Keratinocyte (primary cell): ENCODE results near the gene NUP107. TPM values are rescaled to one million over a fixed set of nuclear protein-coding genes. Genes with fewer than 3 reads are reported as not detected.

Experiments
- DNase-seq: peaks from one replicate; pipeline ENCODE4 v3.0.0-alpha.2; 2011; ENCODE audit warnings: low read depth, missing footprints, low spot score
- FAIRE-seq: peaks from 2 replicates; lab custom pipeline; 2011; peaks lifted over from hg19 to GRCh38; lab: Jason Lieb, UNC
- H2AFZ ChIP-seq: 2 replicates; pipeline ENCODE4 v1.6.0; 2012; ENCODE audit warnings: low read length, control low read depth, inconsistent platforms; ENCODE audit not compliant: control insufficient read depth
- H3K27ac ChIP-seq: 2 replicates; pipeline ENCODE4 v1.5.1; 2011; ENCODE audit warnings: low read length; ENCODE audit not compliant: control insufficient read depth, insufficient read depth
- H3K27me3 ChIP-seq: 3 replicates; pipeline ENCODE4 v1.6.0; 2011; ENCODE audit warnings: low read length; ENCODE audit not compliant: control insufficient read depth, insufficient read depth; ENCODE audit errors: extremely low read depth
- H3K36me3 ChIP-seq, 2 experiments: 2 replicates in 1 of 2; 3 replicates in 1 of 2; pipeline ENCODE4 v1.5.1; 2011; ENCODE audit warnings: low read length in 2 of 2, mild to moderate bottlenecking in 1 of 2; ENCODE audit not compliant: control insufficient read depth in 2 of 2, insufficient read depth in 2 of 2; ENCODE audit errors: extremely low read depth in 1 of 2
- H3K4me1 ChIP-seq: 3 replicates; pipeline ENCODE4 v1.5.1; 2011; ENCODE audit warnings: low read length; ENCODE audit not compliant: control insufficient read depth, insufficient read depth; ENCODE audit errors: extremely low read depth
- H3K4me2 ChIP-seq: 3 replicates; pipeline ENCODE4 v1.6.0; 2011; ENCODE audit warnings: low read depth, low read length; ENCODE audit not compliant: control insufficient read depth, insufficient read depth; ENCODE audit errors: extremely low read depth
- H3K4me3 ChIP-seq, 3 experiments: fragments of 200-600 bp in 1 of 3; sonication (generic) in 1 of 3; 2 replicates in 2 of 3; 3 replicates in 1 of 3; pipeline ENCODE4 v1.5.1; 2011 to 2016; ENCODE audit warnings: low read length in 3 of 3, mild to moderate bottlenecking in 3 of 3, control low read depth in 2 of 3, inconsistent platforms in 1 of 3, low read depth in 1 of 3, mixed read lengths in 1 of 3, mixed run types in 1 of 3, moderate library complexity in 1 of 3; ENCODE audit not compliant: control insufficient read depth in 2 of 3, insufficient read depth in 2 of 3; ENCODE audit errors: extremely low read depth in 1 of 3
- H3K79me2 ChIP-seq: 2 replicates; pipeline ENCODE4 v1.6.0; 2012; ENCODE audit warnings: low read length; ENCODE audit not compliant: control insufficient read depth, insufficient read depth
- H3K9ac ChIP-seq: 3 replicates; pipeline ENCODE4 v1.6.0; 2011; ENCODE audit warnings: low read length; ENCODE audit not compliant: control insufficient read depth, insufficient read depth; ENCODE audit errors: extremely low read depth
- H3K9me1 ChIP-seq: 3 replicates; pipeline ENCODE4 v1.6.0; 2011; ENCODE audit warnings: low read length; ENCODE audit not compliant: control insufficient read depth, insufficient read depth; ENCODE audit errors: extremely low read depth
- H3K9me3 ChIP-seq: 2 replicates; pipeline ENCODE4 v1.5.1; 2012; ENCODE audit warnings: low read depth, low read length; ENCODE audit not compliant: control insufficient read depth
- H4K20me1 ChIP-seq: 3 replicates; pipeline ENCODE4 v1.6.0; 2011; ENCODE audit warnings: low read length; ENCODE audit not compliant: control insufficient read depth, insufficient read depth; ENCODE audit errors: extremely low read depth
- EZH2 ChIP-seq: IDR thresholded peaks from one replicate; pipeline ENCODE4 v1.6.1; 2012; ENCODE audit warnings: inconsistent platforms, mild to moderate bottlenecking, low read length, moderate library complexity
- dilution Hi-C: fragments of 300-500 bp; cut with MboI; formaldehyde crosslinking; loops from one replicate; pipeline ENCODE4 v1.7.0; 2020; ENCODE audit warnings: low sequenced_read_pairs; ENCODE audit not compliant: extremely low pct_ligation_motif_present
- polyA plus RNA-seq, 5 experiments: library from polyadenylated mRNA; depleted of rRNA in 3 of 5; stranded (reverse) in 3 of 5; stranded (forward) in 1 of 5; unstranded in 1 of 5; fragments of >200 nt; gene quantifications; 1 replicate in 1 of 5; 2 replicates in 3 of 5; 3 replicates in 1 of 5; pipeline versions ENCODE4 v1.2.1 to v1.2.3, GENCODE V29; 2011 to 2012; ENCODE audit warnings: missing spikeins in 2 of 5, low read depth in 1 of 5, low replicate concordance in 1 of 5
- TF ChIP-seq, protein P1 (sequence below), 3 experiments: IDR thresholded peaks in 1 of 3; conservative IDR thresholded peaks in 1 of 3; optimal IDR thresholded peaks in 1 of 3; 2 replicates in 2 of 3; 3 replicates in 1 of 3; pipeline versions ENCODE3 to v1.5.1; 2011; ENCODE audit warnings: low read length in 3 of 3, mild to moderate bottlenecking in 3 of 3, moderate library complexity in 2 of 3, control low read depth in 1 of 3, inconsistent platforms in 1 of 3; ENCODE audit not compliant: insufficient read depth in 2 of 3; ENCODE audit errors: extremely low read depth in 1 of 3

Gene NUP107
- polyA plus RNA-seq, 1 donor (not counting 4 experiments of a cell fraction or from before 2014, with no cell fraction given): 71.7 TPM

GRCh38 chr12:68638171-68638570 is 48.6 kb upstream of the NUP107 start:
- Histone ChIP-seq H3K9me1 (peaks cover 5% of the 10 kb centered on the region), H3K4me3 (no peak overlapping the region), H3K36me3 (peaks cover 2 to 12% of the 10 kb centered on the region in 2 experiments), H3K4me2 (no peak overlapping the region), H3K9me3 (no peaks in the 10 kb centered on the region), H4K20me1 (peaks cover 14% of the 10 kb centered on the region), H2AFZ (no peak overlapping the region), H3K9ac (no peak overlapping the region), H3K79me2 (peaks cover 98% of the 10 kb centered on the region), H3K27ac (no peak overlapping the region), H3K4me1 (peaks cover 7% of the 10 kb centered on the region), H3K27me3 (no peaks in the 10 kb centered on the region)
- no peak for TF ChIP-seq EZH2
- TF ChIP-seq, protein P1, sequence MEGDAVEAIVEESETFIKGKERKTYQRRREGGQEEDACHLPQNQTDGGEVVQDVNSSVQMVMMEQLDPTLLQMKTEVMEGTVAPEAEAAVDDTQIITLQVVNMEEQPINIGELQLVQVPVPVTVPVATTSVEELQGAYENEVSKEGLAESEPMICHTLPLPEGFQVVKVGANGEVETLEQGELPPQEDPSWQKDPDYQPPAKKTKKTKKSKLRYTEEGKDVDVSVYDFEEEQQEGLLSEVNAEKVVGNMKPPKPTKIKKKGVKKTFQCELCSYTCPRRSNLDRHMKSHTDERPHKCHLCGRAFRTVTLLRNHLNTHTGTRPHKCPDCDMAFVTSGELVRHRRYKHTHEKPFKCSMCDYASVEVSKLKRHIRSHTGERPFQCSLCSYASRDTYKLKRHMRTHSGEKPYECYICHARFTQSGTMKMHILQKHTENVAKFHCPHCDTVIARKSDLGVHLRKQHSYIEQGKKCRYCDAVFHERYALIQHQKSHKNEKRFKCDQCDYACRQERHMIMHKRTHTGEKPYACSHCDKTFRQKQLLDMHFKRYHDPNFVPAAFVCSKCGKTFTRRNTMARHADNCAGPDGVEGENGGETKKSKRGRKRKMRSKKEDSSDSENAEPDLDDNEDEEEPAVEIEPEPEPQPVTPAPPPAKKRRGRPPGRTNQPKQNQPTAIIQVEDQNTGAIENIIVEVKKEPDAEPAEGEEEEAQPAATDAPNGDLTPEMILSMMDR (optimal IDR thresholded peaks at IDR 0.05 in 1 of 3, IDR thresholded peaks at IDR 0.05 in 1 of 3, conservative IDR thresholded peaks at IDR 0.05 in 1 of 3; ENCODE audit: extremely low read depth in 1 of 3, insufficient read depth in 2 of 3, low read length in 3 of 3): no peak
- dilution Hi-C loops: no loop called here
- FAIRE-seq (no peak), DNase-seq (no peak)

DNA sequence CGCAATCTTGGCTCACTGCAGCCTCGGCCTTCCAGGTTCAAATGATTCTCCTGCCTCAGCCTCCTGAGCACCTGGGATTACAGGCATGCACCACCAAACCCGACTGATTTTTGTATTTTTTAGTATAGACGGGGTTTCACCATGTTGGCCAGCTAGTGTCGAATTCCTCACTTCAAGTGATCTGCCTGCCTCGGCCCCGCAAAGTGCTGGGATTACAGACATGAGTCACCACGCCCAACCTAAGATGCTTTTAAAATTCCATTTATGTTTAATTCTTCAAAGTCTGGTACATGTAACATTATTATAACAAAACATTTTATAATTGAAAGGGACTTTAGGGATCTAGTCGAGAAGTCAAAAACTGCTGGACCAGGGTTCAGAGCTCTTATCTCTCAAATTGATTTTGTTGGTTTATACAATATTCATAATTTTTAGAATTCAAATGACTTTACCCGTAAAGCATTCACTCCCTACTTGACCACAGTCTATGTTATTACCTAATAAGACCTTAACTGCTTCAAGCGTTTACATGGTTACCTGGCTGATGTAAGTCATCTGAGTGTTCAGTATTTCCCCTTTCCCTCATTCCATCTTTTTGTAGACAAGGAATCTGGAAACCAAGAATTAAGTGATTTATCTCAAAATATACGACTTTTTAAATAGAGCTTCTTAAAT is 47.9 kb upstream of the NUP107 start:
- Histone ChIP-seq H3K4me3 (no peak overlapping the region), H3K36me3 (peaks cover 2 to 12% of the 10 kb centered on the region in 2 experiments), H3K27me3 (no peaks in the 10 kb centered on the region), H2AFZ (no peak overlapping the region), H3K4me2 (no peak overlapping the region), H3K4me1 (peaks cover 7% of the 10 kb centered on the region), H4K20me1 (peaks cover 14% of the 10 kb centered on the region), H3K79me2 (peaks cover 98% of the 10 kb centered on the region), H3K9me1 (peaks cover 5% of the 10 kb centered on the region), H3K9me3 (no peaks in the 10 kb centered on the region), H3K9ac (no peak overlapping the region), H3K27ac (no peak overlapping the region)
- FAIRE-seq: no peak
- dilution Hi-C loops: no loop called here
- no peak for TF ChIP-seq EZH2
- TF ChIP-seq, protein P1 (optimal IDR thresholded peaks at IDR 0.05 in 1 of 3, IDR thresholded peaks at IDR 0.05 in 1 of 3, conservative IDR thresholded peaks at IDR 0.05 in 1 of 3; ENCODE audit: extremely low read depth in 1 of 3, insufficient read depth in 2 of 3, low read length in 3 of 3): no peak
- DNase-seq: no peak
